ENCODE data around the gene TPRN. TPM values are rescaled to one million over a fixed set of nuclear protein-coding genes. Genes with fewer than 3 reads are reported as not detected.

Gene TPRN
- total and polyA plus RNA-seq, 2 experiments from 2014 or later, result 6.4 to 29.2 TPM

GRCh38 chr9:137192859-137193258 is 7.7 kb downstream of the TPRN start:
- ATAC-seq (no peak), DNase-seq (ENCODE audit: low spot score) (no peak)
- H3K4me2 ChIP-seq, result no peak overlapping the region
- H3K79me2 ChIP-seq (replicated peaks; ENCODE audit: insufficient read depth), result peaks cover 36% of the 10 kb centered on the region
- peaks cover 6% of the 10 kb centered on the region for H3K4me1 ChIP-seq (ENCODE audit: insufficient read depth)
- no peak overlapping the region for H3K27ac Mint-ChIP-seq
- TF ChIP-seq, protein P1, sequence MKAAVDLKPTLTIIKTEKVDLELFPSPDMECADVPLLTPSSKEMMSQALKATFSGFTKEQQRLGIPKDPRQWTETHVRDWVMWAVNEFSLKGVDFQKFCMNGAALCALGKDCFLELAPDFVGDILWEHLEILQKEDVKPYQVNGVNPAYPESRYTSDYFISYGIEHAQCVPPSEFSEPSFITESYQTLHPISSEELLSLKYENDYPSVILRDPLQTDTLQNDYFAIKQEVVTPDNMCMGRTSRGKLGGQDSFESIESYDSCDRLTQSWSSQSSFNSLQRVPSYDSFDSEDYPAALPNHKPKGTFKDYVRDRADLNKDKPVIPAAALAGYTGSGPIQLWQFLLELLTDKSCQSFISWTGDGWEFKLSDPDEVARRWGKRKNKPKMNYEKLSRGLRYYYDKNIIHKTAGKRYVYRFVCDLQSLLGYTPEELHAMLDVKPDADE (IDR thresholded peaks at IDR 0.05), result no peak
- TF ChIP-seq REST (IDR thresholded peaks at IDR 0.05; ENCODE audit: unreplicated experiment) (no peak), POLR2AphosphoS5 (IDR thresholded peaks at IDR 0.05; ENCODE audit: low read depth) (no peak), ZNF114 (CRISPR knock-in tag; IDR thresholded peaks at IDR 0.05) (no peak), JUNB (IDR thresholded peaks at IDR 0.05; ENCODE audit: unreplicated experiment) (no peak), ZNF331 (CRISPR knock-in tag; IDR thresholded peaks at IDR 0.05; ENCODE audit: low read depth) (no peak), EZH2phosphoT487 (IDR thresholded peaks at IDR 0.05; ENCODE audit: unreplicated experiment) (no peak), CTCF (conservative IDR thresholded peaks at IDR 0.05; ENCODE audit: low read depth in 2 of 2) (no peak), STAT1 (IDR thresholded peaks at IDR 0.05; ENCODE audit: unreplicated experiment) (no peak)
- no peaks in the 10 kb centered on the region for H3K36me3 ChIP-seq (ENCODE audit: insufficient read depth)
- no peak overlapping the region for H3K27ac ChIP-seq (ENCODE audit: low read depth)
- H3K9me3 Mint-ChIP-seq, result no peaks in the 10 kb centered on the region; the same call in 2 of the 3 replicates
- H3K4me3 Mint-ChIP-seq, result no peak overlapping the region
- no peaks in the 10 kb centered on the region for H3F3A ChIP-seq (replicated peaks; ENCODE audit: low read depth)
- H4K20me1 ChIP-seq (replicated peaks; ENCODE audit: insufficient read depth), result no peaks in the 10 kb centered on the region; the same call in 1 of the 2 replicates
- no peak overlapping the region for H2AFZ ChIP-seq
- no peak overlapping the region for H3K4me3 ChIP-seq
- no peaks in the 10 kb centered on the region for H3K27me3 ChIP-seq (ENCODE audit: insufficient read depth)
- H3K4me1 Mint-ChIP-seq, result peaks cover 13% of the 10 kb centered on the region
- no peaks in the 10 kb centered on the region for H3K9me2 ChIP-seq (ENCODE audit: insufficient read depth)
- H3K27me3 Mint-ChIP-seq (ENCODE audit: insufficient read depth, low read depth, poor library complexity), result peaks cover 8% of the 10 kb centered on the region
- peaks cover 5% of the 10 kb centered on the region for H3K36me3 Mint-ChIP-seq (ENCODE audit: low read depth)

- no peaks in the 10 kb centered on the region for H3K9me2 ChIP-seq (ENCODE audit: insufficient read depth)
- no peak overlapping the region for H2AFZ ChIP-seq
- H3K4me1 ChIP-seq (ENCODE audit: insufficient read depth), result peaks cover 11% of the 10 kb centered on the region
- Mint-ChIP-seq H3K36me3 (ENCODE audit: low read depth) (peaks cover 5% of the 10 kb centered on the region), H3K27me3 (ENCODE audit: insufficient read depth, low read depth, poor library complexity) (peaks cover 12% of the 10 kb centered on the region), H3K9me3 (no peaks in the 10 kb centered on the region; the same call in 2 of the 3 replicates), H3K27ac (no peak overlapping the region), H3K4me3 (no peak overlapping the region), H3K4me1 (peaks cover 16% of the 10 kb centered on the region)
- no peaks in the 10 kb centered on the region for H3K27me3 ChIP-seq (ENCODE audit: insufficient read depth)
- H3F3A ChIP-seq (replicated peaks; ENCODE audit: low read depth), result 0 out of 2 replicates have a peak, but pooled peaks cover 2% of the 10 kb centered on the region
- H4K20me1 ChIP-seq (replicated peaks; ENCODE audit: insufficient read depth), result no peaks in the 10 kb centered on the region; the same call in 1 of the 2 replicates
- no peak overlapping the region for H3K27ac ChIP-seq (ENCODE audit: low read depth)
- no peaks in the 10 kb centered on the region for H3K36me3 ChIP-seq (ENCODE audit: insufficient read depth)
- ATAC-seq, result no peak
- no peak overlapping the region for H3K4me2 ChIP-seq
- no peak for DNase-seq (ENCODE audit: low spot score)
- H3K4me3 ChIP-seq, result no peak overlapping the region
- H3K79me2 ChIP-seq (replicated peaks; ENCODE audit: insufficient read depth), result peaks cover 36% of the 10 kb centered on the region
- TF ChIP-seq, protein P1 (IDR thresholded peaks at IDR 0.05), result no peak
Measured at GRCh38 chr9:137192448-137192780, 8.1 kb downstream of the TPRN start.

Measured in GM23338 (cell line).